Liver (tissue), 9 donors: ENCODE measurements around the gene ADGRV1. TPM values are rescaled to one million over a fixed set of nuclear protein-coding genes. Genes with fewer than 3 reads are reported as not detected.

ENCODE experiments used
- DNase-seq: peaks from one replicate; pipeline ENCODE4 v3.0.0-alpha.2; 2017; ENCODE audit warnings: low spot score
- H3K27ac ChIP-seq, 2 donors: one replicate each; pipeline ENCODE4 v1.7.0; 2013; ENCODE audit warnings: inconsistent platforms in 2 of 2, low read length in 2 of 2, control low read depth in 1 of 2, low read depth in 1 of 2, mild to moderate bottlenecking in 1 of 2
- H3K27me3 ChIP-seq, 4 donors: one replicate each; pipeline versions ENCODE4 v1.6.1 to v1.7.0; 2013; ENCODE audit warnings: low read length in 3 of 4, inconsistent platforms in 1 of 4, mild to moderate bottlenecking in 1 of 4, moderate library complexity in 1 of 4; ENCODE audit not compliant: control insufficient read depth in 4 of 4, insufficient read depth in 4 of 4
- H3K36me3 ChIP-seq, 4 donors: one replicate each; pipeline versions ENCODE4 v1.6.1 to v1.7.0; 2013; ENCODE audit warnings: low read length in 3 of 4, mild to moderate bottlenecking in 3 of 4, low read depth in 1 of 4, moderate library complexity in 1 of 4; ENCODE audit not compliant: control insufficient read depth in 4 of 4, insufficient read depth in 3 of 4
- H3K4me1 ChIP-seq, 4 donors: one replicate each; pipeline versions ENCODE4 v1.6.1 to v1.7.0; 2013; ENCODE audit warnings: low read length in 3 of 4, mild to moderate bottlenecking in 3 of 4, moderate library complexity in 1 of 4; ENCODE audit not compliant: control insufficient read depth in 4 of 4, insufficient read depth in 4 of 4
- H3K4me3 ChIP-seq, 3 donors: one replicate each; pipeline versions ENCODE4 v1.6.1 to v1.7.0; 2013; ENCODE audit warnings: low read length in 3 of 3, control low read depth in 1 of 3, low read depth in 1 of 3, mild to moderate bottlenecking in 1 of 3
- H3K9ac ChIP-seq, 2 donors: one replicate each; pipeline ENCODE4 v1.7.0; 2013; ENCODE audit warnings: low read length in 2 of 2, mild to moderate bottlenecking in 2 of 2, moderate library complexity in 2 of 2, control low read depth in 1 of 2, low read depth in 1 of 2
- H3K9me3 ChIP-seq, 4 donors: one replicate each; pipeline versions ENCODE4 v1.6.1 to v1.7.0; 2013; ENCODE audit warnings: low read length in 3 of 4; ENCODE audit not compliant: control insufficient read depth in 4 of 4
- FOXA1 ChIP-seq: IDR thresholded peaks from 2 replicates; pipeline ENCODE4 v1.6.1; 2016; ENCODE audit warnings: antibody characterized with exemption
- FOXA2 ChIP-seq: IDR thresholded peaks from 2 replicates; pipeline ENCODE4 v1.6.1; 2016; ENCODE audit warnings: antibody characterized with exemption
- GABPA ChIP-seq, 2 donors: IDR thresholded peaks in 1 of 2; conservative IDR thresholded peaks in 1 of 2; 2 replicates each; pipeline ENCODE4 v1.6.1; 2016; ENCODE audit warnings: antibody characterized with exemption in 2 of 2, mild to moderate bottlenecking in 1 of 2, moderate library complexity in 1 of 2
- HNF4A ChIP-seq, 2 donors: conservative IDR thresholded peaks; 2 replicates each; pipeline ENCODE4 v1.6.1; 2016; ENCODE audit warnings: antibody characterized with exemption in 2 of 2, mild to moderate bottlenecking in 2 of 2
- HNF4G ChIP-seq: IDR thresholded peaks from 2 replicates; pipeline ENCODE4 v1.6.1; 2016; ENCODE audit warnings: antibody characterized with exemption
- NR2F2 ChIP-seq: IDR thresholded peaks from 2 replicates; pipeline ENCODE4 v1.6.1; 2016; ENCODE audit warnings: antibody characterized with exemption
- RAD21 ChIP-seq, 2 donors: IDR thresholded peaks; 2 replicates each; pipeline ENCODE4 v1.6.1; 2016; ENCODE audit warnings: antibody characterized with exemption in 2 of 2, mild to moderate bottlenecking in 2 of 2
- SP1 ChIP-seq: IDR thresholded peaks from 2 replicates; pipeline ENCODE4 v1.6.1; 2018; ENCODE audit warnings: antibody characterized with exemption, mild to moderate bottlenecking
- TAF1 ChIP-seq: conservative IDR thresholded peaks from 2 replicates; pipeline ENCODE4 v1.6.1; 2016; ENCODE audit warnings: antibody characterized with exemption, mild to moderate bottlenecking
- YY1 ChIP-seq: IDR thresholded peaks from 2 replicates; pipeline ENCODE4 v1.6.1; 2016; ENCODE audit warnings: antibody characterized with exemption, mild to moderate bottlenecking
- ZBTB33 ChIP-seq: IDR thresholded peaks from 2 replicates; pipeline ENCODE4 v1.6.1; 2016; ENCODE audit warnings: antibody characterized with exemption
- WGBS: extraction: QIAGEN DNeasy Blood & Tissue Kit; methylation state at CpG from one replicate; pipeline ENCODE4 v1.1.7; 2013; 5-methylcytosine and 5-hydroxymethylcytosine counted together
- polyA plus RNA-seq, 2 donors: library from polyadenylated mRNA; stranded (reverse) in 1 of 2; unstranded in 1 of 2; fragments of 200-250 nt in 1 of 2; fragments of >200 nt in 1 of 2; fragmentation: Nextera tagmentation in 1 of 2; extraction: Ambion mirVana in 1 of 2; gene quantifications; one replicate each; pipeline versions ENCODE4 v1.2.1 to v1.2.3, GENCODE V29; 2013 to 2015
- total RNA-seq, 2 donors: library from RNA; depleted of rRNA; stranded (reverse); fragments of >200 nt; gene quantifications; one replicate each; pipeline ENCODE4 v1.2.3, GENCODE V29; 2014
- TF ChIP-seq, protein P1 (sequence below): fragments of 150-350 bp; IDR thresholded peaks from 2 replicates; pipeline ENCODE4 v1.5.1; 2017; ENCODE audit warnings: improper control_type of control experiment, low read depth, low read length; ENCODE audit not compliant: missing input control
- TF ChIP-seq, protein P2 (sequence below): IDR thresholded peaks from 2 replicates; pipeline ENCODE4 v1.6.1; 2016; ENCODE audit warnings: antibody characterized with exemption
- TF ChIP-seq, protein P3 (sequence below): IDR thresholded peaks from 2 replicates; pipeline ENCODE4 v1.6.1; 2016; ENCODE audit warnings: antibody characterized with exemption, mild to moderate bottlenecking
- TF ChIP-seq, protein P4 (sequence below): IDR thresholded peaks from 2 replicates; pipeline ENCODE4 v1.6.1; 2016; ENCODE audit warnings: antibody characterized with exemption
- donor health status: healthy.
- donor health status: healthy.
- donor health status: healthy.
- donor health status: healthy.
- donor health status: healthy.

Gene ADGRV1
- total and polyA plus RNA-seq, 4 donors: 5.1 to 15.5 (median 9.6) TPM

GRCh38 chr5:91194824-91195381 lies 636.3 kb downstream of the ADGRV1 start:
- no peak overlapping the region for H3K4me3 ChIP-seq
- no peak for TF ChIP-seq ZBTB33
- TF ChIP-seq, protein P1, sequence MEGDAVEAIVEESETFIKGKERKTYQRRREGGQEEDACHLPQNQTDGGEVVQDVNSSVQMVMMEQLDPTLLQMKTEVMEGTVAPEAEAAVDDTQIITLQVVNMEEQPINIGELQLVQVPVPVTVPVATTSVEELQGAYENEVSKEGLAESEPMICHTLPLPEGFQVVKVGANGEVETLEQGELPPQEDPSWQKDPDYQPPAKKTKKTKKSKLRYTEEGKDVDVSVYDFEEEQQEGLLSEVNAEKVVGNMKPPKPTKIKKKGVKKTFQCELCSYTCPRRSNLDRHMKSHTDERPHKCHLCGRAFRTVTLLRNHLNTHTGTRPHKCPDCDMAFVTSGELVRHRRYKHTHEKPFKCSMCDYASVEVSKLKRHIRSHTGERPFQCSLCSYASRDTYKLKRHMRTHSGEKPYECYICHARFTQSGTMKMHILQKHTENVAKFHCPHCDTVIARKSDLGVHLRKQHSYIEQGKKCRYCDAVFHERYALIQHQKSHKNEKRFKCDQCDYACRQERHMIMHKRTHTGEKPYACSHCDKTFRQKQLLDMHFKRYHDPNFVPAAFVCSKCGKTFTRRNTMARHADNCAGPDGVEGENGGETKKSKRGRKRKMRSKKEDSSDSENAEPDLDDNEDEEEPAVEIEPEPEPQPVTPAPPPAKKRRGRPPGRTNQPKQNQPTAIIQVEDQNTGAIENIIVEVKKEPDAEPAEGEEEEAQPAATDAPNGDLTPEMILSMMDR: no peak
- TF ChIP-seq NR2F2: no peak
- TF ChIP-seq, protein P2, sequence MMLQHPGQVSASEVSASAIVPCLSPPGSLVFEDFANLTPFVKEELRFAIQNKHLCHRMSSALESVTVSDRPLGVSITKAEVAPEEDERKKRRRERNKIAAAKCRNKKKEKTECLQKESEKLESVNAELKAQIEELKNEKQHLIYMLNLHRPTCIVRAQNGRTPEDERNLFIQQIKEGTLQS: no peak
- no peak for TF ChIP-seq HNF4A (conservative IDR thresholded peaks at IDR 0.05)
- TF ChIP-seq, protein P3, sequence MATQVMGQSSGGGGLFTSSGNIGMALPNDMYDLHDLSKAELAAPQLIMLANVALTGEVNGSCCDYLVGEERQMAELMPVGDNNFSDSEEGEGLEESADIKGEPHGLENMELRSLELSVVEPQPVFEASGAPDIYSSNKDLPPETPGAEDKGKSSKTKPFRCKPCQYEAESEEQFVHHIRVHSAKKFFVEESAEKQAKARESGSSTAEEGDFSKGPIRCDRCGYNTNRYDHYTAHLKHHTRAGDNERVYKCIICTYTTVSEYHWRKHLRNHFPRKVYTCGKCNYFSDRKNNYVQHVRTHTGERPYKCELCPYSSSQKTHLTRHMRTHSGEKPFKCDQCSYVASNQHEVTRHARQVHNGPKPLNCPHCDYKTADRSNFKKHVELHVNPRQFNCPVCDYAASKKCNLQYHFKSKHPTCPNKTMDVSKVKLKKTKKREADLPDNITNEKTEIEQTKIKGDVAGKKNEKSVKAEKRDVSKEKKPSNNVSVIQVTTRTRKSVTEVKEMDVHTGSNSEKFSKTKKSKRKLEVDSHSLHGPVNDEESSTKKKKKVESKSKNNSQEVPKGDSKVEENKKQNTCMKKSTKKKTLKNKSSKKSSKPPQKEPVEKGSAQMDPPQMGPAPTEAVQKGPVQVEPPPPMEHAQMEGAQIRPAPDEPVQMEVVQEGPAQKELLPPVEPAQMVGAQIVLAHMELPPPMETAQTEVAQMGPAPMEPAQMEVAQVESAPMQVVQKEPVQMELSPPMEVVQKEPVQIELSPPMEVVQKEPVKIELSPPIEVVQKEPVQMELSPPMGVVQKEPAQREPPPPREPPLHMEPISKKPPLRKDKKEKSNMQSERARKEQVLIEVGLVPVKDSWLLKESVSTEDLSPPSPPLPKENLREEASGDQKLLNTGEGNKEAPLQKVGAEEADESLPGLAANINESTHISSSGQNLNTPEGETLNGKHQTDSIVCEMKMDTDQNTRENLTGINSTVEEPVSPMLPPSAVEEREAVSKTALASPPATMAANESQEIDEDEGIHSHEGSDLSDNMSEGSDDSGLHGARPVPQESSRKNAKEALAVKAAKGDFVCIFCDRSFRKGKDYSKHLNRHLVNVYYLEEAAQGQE: no peak
- TF ChIP-seq RAD21 (IDR thresholded peaks at IDR 0.05): no peak
- no peak for TF ChIP-seq TAF1
- no peak for TF ChIP-seq GABPA (IDR thresholded peaks at IDR 0.05 in 1 of 2, conservative IDR thresholded peaks at IDR 0.05 in 1 of 2)
- TF ChIP-seq, protein P4, sequence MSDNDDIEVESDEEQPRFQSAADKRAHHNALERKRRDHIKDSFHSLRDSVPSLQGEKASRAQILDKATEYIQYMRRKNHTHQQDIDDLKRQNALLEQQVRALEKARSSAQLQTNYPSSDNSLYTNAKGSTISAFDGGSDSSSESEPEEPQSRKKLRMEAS: no peak
- TF ChIP-seq FOXA2: no peak
- no peak for TF ChIP-seq FOXA1

DNA sequence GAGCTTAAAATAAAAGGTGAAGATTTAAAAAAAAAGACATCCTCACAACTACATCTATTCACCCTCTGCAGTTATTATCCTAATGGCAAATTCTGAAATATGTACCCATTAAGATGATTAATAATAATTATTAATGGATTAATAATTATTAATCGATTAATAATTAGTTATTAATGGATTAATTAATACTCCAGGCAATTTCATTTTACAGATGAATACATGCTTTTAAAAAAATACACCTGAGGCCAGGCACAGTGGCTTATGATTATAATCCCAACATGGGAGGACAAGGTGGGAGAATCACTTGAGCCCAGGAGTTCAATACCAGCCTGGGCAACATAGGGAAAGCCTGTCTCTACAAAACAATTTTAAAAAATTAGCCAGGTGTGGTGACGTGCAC lies 642.1 kb downstream of the ADGRV1 start:
- no peak overlapping the region for H3K27ac ChIP-seq
- H3K4me1 ChIP-seq: no peaks in the 10 kb centered on the region
- no peak for DNase-seq
- no peak for TF ChIP-seq HNF4G
- no peak for TF ChIP-seq NR2F2
- TF ChIP-seq SP1: no peak
- no peak for TF ChIP-seq YY1
- no peak for TF ChIP-seq FOXA2
- no peak for TF ChIP-seq FOXA1
- no peak for TF ChIP-seq GABPA (IDR thresholded peaks at IDR 0.05 in 1 of 2, conservative IDR thresholded peaks at IDR 0.05 in 1 of 2)
- TF ChIP-seq RAD21 (IDR thresholded peaks at IDR 0.05): no peak
- no peak for TF ChIP-seq TAF1
- TF ChIP-seq, protein P4: no peak
- TF ChIP-seq, protein P1: no peak
- no peak for TF ChIP-seq HNF4A (conservative IDR thresholded peaks at IDR 0.05)
- no peak overlapping the region for H3K4me3 ChIP-seq
- no peaks in the 10 kb centered on the region for H3K36me3 ChIP-seq
- H3K9me3 ChIP-seq: no peaks in the 10 kb centered on the region
- WGBS: 85% methylated on average over 2 of the region's 2 CpGs
- no peaks in the 10 kb centered on the region for H3K27me3 ChIP-seq
- no peak overlapping the region for H3K9ac ChIP-seq

More at GRCh38 chr5:91194824-91195381, 636.3 kb downstream of the ADGRV1 start:
- Histone ChIP-seq H3K27me3 (no peaks in the 10 kb centered on the region), H3K27ac (no peak overlapping the region), H3K9me3 (no peaks in the 10 kb centered on the region), H3K9ac (no peak overlapping the region), H3K36me3 (no peaks in the 10 kb centered on the region), H3K4me1 (no peaks in the 10 kb centered on the region)
- no peak for DNase-seq
- 93% methylated on average over 8 of the region's 8 CpGs for WGBS
